ENCODE measurements around the gene SCTR.

DNA sequence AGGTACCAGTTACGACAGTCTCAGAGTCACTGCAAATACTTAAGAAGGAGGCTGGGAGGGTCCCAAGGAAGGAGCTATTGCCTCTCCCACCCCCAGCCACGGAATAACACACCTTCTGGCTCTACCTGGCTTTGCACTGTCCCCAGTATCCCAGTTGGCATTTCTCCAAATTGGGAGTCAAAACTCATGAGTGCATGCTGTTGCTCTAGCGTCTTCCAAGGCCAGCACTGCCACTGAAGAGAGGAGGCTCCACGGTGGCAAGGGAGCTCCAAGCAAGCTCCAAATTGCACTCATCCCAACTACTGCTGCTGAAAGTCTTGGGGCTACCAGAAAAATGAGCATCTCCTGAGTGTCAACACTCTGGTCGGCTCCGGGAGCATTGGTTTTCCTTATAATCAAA lies 1.6 kb downstream of the SCTR start:
- TF ChIP-seq, protein P1, sequence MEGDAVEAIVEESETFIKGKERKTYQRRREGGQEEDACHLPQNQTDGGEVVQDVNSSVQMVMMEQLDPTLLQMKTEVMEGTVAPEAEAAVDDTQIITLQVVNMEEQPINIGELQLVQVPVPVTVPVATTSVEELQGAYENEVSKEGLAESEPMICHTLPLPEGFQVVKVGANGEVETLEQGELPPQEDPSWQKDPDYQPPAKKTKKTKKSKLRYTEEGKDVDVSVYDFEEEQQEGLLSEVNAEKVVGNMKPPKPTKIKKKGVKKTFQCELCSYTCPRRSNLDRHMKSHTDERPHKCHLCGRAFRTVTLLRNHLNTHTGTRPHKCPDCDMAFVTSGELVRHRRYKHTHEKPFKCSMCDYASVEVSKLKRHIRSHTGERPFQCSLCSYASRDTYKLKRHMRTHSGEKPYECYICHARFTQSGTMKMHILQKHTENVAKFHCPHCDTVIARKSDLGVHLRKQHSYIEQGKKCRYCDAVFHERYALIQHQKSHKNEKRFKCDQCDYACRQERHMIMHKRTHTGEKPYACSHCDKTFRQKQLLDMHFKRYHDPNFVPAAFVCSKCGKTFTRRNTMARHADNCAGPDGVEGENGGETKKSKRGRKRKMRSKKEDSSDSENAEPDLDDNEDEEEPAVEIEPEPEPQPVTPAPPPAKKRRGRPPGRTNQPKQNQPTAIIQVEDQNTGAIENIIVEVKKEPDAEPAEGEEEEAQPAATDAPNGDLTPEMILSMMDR (IDR thresholded peaks at IDR 0.05), result no peak
- no peak for TF ChIP-seq POLR2A (IDR thresholded peaks at IDR 0.05)
